GM12891 (cell line): ENCODE results near the gene RIIAD1.

Experiments
- PAX5 ChIP-seq: IDR thresholded peaks from 2 replicates; pipeline ENCODE4 v1.6.1; 2011; ENCODE audit warnings: low read length, moderate library complexity, mild to moderate bottlenecking; ENCODE audit not compliant: insufficient read depth, severe bottlenecking
- POLR2A ChIP-seq: IDR thresholded peaks from 2 replicates; pipeline ENCODE4 v1.6.1; 2011; ENCODE audit warnings: low read depth, low read length, control low read depth
- POLR2AphosphoS5 ChIP-seq: IDR thresholded peaks from 2 replicates; pipeline ENCODE4 v1.6.1; 2011; ENCODE audit warnings: low read depth, low read length, control low read depth
- TAF1 ChIP-seq: IDR thresholded peaks from 2 replicates; pipeline ENCODE4 v1.6.1; 2011; ENCODE audit warnings: low read depth, low read length, control low read depth

DNA sequence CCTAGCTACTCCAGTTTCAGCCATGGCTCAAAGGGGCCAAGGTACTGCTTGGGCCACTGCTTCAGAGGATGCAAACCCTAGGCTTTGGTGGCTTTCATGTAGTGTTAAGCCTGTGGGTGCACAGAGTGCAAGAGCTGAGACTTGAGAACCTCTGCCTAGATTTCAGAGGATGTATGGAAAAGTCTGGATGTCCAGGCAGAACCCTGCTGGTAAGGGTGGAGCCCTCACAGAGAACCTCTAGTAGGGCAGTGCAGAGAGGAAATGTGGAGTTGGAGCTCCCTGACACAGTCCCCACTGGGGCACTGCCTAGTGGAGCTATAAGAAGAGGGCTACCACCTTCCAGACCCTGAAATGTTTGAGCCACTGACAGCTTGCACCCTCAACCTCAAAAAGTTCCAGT, 16.2 kb downstream of the RIIAD1 start:
- TF ChIP-seq POLR2AphosphoS5 = no peak
- TF ChIP-seq PAX5 = no peak
- TF ChIP-seq POLR2A = no peak
- TF ChIP-seq TAF1 = no peak
